SHP77 (cell line): ENCODE measurements around the gene ZNF474.

ENCODE experiments used
- DNase-seq, 2 experiments: peaks; one replicate each; lab custom pipeline; 2025; lab: John Stamatoyannopoulos, UW

The ZNF474 gene

DNA sequence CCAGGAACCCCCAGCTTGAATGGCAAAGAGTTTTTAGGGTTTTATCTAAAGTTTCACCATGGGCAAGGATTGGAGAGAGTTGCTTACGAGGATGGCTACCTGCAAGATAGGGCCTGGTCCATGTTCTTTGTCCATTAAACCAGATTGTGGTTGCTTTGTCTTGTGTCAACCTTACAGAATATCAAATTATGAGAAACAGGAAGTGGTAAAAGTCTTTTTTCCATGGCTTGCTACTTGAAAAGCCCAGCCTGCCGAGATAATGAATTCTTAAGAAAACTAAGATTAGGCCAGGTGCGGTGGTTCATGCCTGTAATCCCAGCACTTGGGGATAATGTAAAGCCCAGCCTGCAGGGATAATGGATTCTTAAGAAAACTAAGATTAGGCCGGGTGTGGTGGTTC, 24.4 kb downstream of the ZNF474 start:
- DNase-seq: no peak

DNA sequence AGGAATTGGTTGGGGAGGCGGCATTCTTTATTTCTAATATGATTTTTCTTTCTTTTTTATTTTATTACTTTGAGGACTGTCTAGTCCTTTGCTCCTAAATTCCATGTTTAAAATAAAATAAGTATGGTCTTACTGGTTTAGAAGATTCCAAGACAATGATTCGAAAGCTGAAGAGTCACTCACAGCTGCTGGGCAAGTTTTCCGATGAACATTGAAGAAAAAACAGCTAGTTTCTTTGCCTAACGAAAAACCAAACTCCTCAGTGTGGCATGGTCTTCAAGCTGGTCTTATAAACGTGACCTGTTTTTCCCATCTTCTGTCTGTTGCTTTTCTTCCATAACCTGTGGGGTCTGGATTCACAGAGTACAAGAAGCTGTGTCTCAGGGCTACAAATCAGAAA, 25.1 kb downstream of the ZNF474 start:
- DNase-seq: no peak

DNA sequence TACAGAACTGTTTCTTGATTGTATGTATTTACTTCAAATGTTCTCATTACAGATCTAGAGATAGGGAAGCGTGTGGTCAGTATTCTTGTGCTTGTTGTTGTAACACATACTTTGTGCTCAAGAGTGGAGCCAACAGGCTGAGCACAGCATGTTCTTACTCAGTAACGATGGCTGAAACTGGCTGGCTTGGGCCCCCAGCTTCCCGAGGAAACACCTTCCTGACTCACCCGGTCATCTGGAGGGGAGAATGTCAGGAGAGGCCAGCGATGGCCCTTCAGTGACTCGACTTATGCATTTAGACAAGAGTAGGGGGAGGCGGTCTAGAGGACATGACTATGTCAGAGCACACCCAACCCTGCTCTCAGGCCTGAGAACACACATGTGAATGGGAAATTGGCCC, 25.6 kb downstream of the ZNF474 start:
- no peak for DNase-seq

DNA sequence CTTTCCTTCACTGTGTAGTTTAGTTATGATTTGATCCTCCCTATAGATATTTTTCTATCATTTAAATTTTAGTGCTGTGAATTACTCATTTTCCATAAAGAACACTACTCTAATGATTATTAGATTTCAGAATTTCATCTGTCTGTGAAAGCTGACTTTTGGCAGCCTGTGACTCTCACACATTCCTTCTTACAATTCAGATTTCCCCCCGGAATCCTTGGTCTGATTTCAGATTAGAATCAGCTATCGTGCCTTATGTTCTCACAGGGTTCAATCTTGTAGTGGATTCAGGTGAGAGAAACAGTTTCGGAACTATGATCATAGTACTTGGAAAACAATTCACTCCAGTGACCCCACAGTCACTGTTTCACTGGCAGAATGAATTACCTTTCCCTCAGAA, 26.2 kb downstream of the ZNF474 start:
- DNase-seq: no peak

DNA sequence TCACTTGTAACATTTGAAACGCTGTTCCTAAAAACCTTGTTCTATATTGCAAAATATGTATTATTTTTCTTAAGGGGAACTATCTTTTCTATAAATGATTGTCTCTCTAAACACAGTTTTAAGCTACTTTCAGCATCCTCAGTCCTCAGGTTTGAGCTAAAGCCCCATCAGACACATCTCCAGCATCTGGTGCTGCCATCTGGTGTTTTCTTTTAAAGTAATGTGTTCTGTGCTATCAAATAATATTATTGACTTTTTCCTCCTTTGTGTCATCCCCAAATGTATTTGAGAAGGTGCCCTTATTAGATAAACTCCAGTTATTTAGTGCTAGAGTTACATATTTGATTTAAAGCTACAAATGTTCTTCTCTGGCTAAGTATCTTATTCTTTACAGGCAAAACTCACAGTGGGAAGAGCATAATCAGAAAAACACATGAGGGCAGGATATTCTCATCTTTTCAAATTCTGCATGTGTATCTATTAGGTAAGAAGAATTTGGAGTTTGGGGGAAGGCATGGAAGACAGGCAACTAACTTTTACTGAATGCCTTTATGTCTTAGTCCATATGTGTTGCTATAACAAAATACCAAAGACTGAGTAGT, 27.5 kb downstream of the ZNF474 start:
- peak; percentile 7 to 27 for DNase-seq

DNA sequence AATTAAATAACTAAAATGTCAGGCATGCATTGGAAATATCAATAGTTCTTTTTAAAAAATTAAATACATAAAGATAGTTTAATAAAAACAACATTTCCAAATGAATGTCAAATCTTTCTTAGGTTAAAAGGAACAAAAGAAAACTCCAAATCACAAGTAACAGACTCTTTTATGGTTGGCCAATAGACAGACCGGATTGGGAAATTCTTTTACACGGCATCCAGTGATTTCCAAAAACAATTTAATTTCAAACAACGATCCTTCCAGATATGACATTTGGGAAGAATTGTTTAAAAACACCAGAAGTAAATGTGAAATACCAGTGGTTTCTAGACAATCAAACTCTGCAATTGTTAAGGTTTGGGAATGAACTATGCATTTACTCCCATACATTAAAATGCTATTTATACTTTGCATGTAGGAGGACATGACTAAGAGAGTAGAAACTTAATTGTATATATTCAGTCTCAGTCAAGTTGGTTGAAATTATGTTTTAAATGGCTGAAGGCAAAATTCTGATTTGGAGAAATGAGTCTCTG, 32.8 kb downstream of the ZNF474 start:
- DNase-seq: no peak

DNA sequence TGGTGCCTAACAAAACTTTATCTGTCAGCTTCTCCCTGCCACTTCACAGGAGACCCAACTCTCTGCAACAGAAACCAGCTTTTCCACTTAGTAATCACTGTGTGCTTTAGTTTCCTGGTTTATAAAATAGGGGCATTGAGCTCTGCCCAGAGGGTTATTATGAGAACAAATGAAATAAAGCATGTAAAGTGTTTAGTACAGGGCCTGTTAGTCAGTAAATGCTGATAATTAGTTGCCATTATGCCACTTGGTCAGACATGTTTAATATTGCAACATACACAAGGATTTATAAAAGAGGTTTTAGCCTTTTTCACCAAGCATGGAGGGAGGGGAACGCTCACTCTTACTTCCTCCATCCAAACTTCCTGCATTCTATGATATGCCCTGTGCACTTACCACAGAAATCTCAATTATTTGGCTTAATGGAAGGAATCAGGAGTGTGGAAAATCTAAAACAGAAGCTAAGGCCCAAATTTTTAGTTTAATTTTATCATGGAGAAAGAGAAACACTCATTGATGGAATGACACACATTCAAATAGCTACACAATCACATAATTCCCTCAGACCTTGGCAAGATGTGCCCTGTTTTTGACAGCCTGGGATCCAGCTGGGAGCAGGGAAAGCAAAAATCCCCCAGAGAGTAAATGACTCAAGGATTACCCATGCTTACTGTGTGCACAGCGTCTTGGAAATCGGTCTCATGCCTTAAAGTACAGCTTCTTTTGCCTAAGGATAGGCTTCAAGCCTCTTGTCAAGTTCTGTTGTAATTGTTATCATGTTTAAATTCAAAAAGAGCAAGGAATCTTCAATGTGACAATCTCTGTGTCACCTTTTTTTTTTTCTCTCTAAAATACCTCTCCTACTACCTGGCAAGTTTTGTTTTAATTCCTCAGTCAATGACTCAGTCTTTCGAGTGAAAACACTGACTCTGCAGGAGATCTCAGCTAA, 34.0 kb downstream of the ZNF474 start:
- no peak for DNase-seq

DNA sequence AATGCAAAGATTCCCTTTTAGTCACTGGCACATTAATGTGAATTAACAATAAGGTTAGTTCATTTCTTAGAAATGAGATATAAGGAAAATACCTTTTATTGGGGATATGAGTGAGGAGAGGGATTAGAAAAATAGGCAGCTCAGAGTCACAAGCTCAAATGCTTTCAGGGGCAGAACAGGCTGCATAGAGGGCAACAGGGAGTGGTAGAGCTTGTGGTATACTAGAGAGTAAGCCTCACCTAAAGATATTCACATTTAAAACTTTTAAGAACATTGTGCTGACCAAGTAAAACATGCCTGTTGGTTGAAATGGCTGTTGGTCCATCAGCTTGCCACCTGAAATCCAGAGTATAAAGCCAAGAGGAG, 34.7 kb downstream of the ZNF474 start:
- no peak for DNase-seq

DNA sequence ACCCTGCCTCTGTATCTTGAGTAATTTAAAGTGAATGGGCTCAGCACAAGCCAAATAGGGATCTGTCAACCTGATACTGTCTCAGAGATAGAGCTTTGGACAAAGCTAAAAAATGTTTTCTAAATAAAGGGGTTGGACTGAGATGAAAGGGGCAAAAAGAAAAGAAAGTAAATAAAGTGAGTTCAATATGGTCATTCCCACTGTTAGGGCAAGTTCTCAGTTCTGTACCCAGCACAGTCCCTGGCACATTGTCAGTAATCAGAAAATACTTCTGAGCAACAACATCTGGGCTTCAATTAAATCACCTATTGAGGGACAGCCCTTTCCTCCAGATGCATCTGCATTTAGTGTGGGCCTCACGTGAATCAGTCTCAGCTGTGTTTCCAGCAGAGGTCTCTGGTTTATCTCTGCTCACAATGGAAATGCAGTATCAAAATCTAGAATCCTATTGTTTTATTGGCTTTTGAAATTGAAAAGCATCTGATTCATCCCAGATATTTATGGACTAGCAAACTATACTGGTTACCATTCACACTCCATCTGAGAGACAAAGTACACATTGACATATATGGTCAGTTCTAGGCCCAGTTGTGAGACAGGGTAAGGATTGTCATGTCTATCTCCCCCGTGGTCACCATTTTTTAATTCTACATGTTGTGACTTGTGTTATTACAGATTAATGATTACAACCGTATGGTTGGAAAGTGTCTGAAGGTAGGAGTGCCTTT, 35.6 kb downstream of the ZNF474 start:
- no peak for DNase-seq

DNA sequence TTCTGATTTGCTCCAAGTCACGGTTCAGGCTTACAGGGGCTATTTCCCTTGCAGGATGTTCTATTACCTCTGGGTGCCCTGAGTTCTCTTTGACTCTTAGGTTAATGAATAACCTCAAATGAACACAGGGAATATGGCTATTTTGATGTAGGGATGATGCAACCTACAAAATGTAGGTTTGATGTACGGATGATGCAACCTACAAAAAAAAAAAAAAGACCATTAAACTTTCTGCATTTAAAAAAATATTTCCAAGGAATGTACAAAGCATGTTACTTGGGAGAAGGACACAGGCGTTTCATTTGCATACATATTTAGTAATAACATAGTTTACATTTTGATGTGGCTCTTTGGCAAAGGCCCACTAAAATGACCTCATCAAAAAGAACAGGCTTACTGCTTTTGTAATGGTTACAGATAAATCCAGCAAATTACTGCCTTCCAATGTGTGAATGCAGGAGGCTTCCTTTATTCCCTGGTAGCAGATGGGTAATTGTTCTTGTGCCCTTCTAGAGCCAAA, 36.3 kb downstream of the ZNF474 start:
- DNase-seq: no peak

DNA sequence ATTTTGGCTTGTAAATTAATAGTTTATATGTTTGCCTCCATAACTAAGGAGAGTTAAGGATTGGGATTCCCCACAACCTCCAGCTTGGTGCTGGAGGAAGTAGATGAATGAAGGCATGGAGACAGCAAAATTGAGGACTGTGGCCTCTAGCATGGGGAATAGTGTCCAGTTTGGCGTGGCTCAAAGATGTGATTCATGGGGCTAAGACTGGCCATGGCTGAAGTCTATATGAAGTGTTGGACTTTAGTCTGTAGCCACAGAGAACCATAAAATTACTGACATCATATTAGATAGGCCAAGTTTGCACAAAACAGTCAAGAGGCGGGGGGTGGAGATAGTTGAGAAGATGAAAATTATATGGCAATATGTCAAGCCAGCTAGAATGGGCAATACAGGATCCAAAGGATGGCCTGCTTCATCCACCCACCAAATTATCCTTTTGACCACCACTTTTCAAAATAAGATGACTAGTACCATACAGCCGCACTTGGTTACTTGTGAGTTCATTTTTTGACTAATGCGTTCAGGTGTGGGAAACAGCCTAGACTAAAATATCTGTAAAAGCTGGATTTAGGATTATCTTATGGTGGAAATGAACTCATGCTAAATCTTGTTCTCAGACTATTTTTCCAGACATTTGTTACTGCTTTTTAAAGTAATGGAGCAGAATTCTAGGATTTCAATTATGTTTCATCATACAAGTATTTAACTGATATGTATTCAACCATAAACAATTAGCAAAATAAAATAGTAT, 40.2 kb downstream of the ZNF474 start:
- DNase-seq: no peak

DNA sequence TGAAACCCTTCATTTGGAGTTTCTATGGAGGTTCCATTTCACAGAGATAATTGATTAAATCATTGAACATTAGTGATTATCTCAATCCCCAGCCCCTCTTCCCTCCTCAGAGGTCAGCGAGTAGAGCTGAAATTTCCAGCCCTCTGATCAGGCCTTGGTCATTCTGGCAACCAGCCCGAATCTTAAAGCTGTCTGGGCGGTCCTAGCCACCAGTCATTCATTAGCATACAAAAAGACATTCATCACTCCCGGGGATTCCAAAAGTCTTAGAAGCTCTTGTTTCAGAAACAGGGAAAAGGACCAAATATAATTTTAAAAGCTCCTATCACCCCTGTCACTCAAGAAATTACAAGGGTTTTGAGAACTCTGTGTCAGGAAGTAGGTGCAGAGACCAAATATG, 41.3 kb downstream of the ZNF474 start:
- no peak for DNase-seq

DNA sequence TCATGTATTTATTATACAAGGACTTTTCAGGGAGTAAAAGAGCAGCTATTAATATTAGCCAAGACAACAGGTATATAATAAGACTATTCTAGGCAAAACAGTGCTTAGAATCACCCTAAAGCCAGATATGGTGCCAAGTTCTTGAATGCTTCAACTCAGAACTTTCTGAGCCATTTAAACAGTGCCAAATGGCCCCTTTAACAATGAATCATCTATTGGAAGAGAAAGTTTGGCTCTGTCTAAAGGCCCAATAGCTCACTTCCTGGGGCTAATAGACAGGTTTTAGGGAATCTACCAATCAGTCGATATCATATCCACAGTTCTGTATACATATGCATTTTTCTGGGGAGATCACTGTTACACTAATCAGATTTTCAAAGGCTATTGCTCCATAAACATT, 42.9 kb downstream of the ZNF474 start:
- DNase-seq: no peak

DNA sequence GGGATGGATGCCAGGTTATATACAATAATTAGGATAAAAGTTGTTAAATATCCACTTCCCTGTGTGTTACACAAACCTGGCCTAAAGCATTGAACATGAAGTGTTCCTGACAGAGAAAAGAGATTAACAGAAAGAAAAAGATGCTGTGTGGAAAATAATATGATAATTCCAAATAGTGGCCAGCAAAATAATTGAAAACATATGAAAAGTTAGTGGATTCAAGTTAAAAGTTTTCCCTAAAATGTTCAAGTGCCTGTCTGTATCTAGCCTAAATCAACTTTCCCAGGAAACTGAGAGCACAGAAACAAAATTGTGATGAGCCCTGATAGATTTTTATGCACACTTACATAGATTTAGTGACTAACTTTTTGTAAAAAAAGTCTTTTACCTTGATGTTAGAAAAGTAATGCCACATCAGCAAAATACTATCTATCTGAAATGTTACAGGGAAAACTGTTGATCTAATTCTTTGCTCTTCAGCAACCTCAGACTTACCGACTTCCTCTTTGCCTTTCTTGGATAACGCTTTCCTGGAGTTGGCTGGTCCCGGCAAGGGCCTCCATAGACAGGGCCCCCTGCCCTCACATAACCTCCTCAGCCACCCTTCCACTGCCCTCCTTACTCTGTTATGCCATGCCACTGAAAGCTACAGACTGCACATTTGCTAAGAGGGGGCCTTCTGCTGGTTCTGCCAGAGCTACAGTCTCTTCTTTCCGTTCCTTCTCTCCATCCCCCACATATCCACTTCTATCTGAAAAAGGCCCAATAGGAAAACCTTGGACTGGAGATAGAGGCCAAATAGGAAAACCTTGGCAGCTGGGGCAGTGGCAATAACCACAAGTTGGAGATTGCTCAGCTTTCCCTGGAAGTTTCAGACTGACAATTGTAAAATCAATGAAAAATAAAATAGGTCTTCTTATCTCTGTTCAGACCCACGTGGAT, 44.4 kb downstream of the ZNF474 start:
- no peak for DNase-seq

DNA sequence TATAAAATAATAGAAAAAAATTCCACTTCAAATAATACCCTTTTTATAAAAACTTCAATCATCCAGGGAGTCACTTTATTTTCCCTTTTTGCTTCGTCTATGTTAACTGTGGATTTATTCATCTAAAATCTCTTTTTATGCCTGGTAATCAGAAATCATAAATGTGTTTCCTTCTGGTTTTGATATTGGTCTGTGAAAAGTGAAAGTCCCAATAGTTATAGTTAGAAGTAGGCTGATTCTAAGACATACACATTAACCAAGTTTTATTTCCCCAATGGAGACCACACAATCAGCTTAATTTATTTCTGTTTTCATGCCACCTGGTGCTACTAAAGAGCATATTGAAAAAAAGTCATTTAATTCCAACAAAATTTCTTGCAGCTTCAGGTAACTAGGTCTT, 45.7 kb downstream of the ZNF474 start:
- no peak for DNase-seq

DNA sequence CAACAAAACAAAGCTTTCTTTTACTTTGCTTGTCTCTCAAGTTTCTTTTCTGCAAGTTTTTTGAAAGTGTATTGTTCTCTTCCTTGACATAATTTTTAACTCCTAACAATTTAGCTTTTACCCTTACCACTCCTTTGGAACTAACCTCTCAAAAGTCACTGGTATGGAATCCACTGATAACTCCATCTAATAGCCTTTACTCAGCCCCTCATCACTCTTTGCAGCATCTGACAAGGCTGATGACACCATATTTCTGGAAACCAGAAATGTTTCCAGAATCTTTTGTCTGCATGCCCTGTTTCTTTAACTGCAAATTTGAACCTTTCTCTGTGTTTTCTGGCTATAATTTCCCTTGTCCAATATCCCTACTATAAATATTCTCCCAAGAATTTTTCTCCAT, 46.5 kb downstream of the ZNF474 start:
- no peak for DNase-seq

DNA sequence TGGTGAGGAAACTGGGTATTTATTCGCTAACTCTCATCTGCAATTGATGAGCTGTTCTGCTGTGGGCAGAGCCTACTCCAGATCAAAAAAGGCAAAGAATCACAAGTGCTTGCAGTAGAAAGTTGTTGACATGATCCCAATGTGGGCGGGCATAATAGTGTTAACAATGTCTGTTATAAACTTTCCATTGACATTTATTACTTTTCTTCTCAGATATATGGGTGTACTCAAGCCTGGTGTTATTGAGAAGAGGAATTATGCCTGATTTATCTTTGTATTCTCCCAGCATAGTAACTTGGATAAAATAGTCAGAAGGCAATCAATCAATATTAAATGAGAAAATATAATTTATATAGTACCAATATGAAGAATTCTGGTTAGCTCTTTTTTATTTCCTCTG, 47.8 kb downstream of the ZNF474 start:
- no peak for DNase-seq

DNA sequence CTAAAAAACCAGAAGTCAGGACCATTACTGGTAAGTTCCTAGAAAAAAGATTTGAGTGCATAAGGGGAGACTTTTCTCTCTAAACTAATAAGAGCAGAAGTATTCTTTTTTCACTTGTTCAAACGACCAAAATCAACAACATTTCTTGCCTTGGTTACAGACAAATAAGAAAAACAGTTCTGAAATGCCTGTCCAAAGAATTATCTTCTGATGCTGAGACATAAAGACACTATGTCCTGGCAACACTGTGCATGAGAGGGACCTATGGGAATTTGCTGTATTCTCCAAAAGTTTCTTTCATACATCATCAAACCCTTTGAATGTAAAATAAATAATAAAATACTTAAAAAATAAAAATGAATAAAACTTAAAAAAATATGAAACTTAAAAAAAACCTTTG, 50.4 kb downstream of the ZNF474 start:
- DNase-seq: no peak

DNA sequence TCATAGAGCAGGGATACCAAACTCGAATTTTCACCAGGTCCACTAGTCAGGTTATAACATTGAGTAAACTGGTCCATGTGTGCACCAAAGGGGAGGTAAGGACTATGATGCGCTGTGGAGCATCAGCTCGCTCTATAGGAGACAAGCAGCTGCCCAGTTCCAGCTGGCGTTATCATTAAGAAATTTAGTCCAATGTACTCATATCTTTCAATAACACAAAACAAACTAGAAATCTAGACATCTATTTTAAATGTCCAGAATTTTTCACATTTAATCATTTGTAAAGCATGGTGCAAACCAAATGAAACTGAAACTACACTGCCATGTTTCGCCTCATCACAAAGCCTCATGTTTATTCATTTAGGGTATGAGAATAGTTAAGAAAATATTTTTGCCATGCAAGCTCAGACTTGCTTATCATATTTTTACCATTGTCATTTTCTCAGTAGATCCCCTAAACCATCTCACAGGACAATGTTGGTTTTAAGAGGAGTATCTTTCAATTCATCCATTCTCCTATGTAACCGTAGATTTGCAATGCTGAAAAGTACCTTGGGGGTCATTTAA, 50.9 kb downstream of the ZNF474 start:
- DNase-seq: no peak

DNA sequence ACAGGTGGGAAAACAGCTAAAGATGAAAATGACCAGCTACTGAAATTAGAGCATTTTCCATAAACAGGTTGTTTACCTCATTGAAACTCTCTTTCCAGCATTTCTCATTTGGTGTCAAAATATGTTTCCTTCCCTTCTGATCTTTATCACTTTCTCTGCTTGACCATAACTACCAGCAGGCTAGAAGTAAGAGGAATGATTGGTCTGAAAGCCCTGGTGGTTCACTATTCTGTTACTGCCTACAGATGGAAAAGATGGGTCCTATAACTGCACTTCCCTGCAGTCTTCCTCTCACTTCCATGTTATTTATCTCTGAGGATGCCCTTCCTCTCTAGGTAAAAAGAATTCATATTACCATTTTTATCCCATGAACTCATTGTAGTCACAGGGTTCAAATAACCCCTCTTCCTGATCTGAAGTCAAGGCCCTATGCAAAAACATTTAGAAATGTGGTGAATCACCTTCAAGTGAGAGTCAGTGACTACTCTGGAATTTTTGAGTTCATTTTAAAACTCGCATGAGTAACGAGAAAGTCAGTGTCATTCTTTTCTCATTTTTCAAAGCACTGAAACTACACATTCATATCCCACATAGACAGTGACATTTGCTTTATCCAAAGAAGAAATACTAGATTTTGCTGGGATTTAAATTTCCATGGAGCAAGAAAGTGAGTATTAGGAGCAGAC, 51.7 kb downstream of the ZNF474 start:
- DNase-seq: no peak
